Hematopoietic multipotent progenitor cell treated with erythropoietin and hydrocortisone succinate and interleukin-3 and kit ligand, for 4 days (in vitro differentiated cells): ENCODE data around the gene DAPK1.

Experiments used
- DNase-seq: peaks from one replicate; pipeline ENCODE4 v3.0.0-alpha.2; 2015

Gene DAPK1

DNA sequence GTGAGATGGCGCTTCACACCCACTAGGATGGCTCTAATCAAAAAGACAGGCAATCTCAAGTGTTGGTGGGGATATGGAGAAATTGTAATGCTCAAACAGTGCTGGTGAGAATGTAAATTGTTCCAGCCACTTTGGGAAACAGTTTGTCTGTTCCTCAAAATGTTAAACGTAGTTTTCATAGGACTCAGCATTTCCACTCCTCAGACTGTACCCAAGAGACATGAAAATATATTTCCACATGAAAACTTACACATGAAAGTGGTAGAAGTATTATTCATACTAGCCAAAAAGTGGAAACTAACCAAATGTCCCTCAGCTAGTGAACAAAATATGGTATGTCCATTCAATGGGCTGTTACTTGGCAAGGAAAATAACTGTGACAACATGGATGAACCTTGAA lies 120.6 kb downstream of the DAPK1 start:
- DNase-seq, result no peak

GRCh38 chr9:87618931-87619330 lies 121.3 kb downstream of the DAPK1 start:
- DNase-seq, result no peak

GRCh38 chr9:87619346-87619745 lies 121.7 kb downstream of the DAPK1 start:
- no peak for DNase-seq

DNA sequence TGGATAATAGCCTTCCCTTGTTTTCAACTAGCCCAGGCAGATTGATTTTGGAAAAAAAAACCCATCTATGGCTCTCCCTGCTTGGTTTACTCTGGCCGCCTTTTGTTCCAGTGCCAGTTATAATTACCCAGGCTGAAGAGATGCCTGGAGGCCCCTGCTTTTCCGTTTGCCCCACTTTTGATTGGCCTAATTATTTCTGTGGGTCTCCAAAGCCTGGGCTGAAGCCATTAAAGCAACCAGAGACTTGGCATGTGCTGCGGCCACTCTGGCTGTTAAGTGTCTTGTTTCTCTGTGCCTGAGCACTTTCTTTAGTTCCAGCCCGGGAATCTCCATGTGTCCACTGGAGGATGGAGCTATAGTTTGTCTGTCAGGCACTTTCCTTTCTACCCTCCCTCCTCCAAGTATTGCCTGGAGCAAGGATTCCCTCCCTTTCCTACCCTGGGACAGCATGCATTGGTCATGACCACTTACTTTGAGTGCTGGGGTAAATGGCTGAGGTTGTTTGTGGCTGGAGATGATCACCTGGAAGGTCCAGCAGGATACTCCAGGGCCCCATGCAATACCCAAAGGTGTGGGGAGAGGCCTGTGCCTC lies 123.2 kb downstream of the DAPK1 start:
- no peak for DNase-seq

DNA sequence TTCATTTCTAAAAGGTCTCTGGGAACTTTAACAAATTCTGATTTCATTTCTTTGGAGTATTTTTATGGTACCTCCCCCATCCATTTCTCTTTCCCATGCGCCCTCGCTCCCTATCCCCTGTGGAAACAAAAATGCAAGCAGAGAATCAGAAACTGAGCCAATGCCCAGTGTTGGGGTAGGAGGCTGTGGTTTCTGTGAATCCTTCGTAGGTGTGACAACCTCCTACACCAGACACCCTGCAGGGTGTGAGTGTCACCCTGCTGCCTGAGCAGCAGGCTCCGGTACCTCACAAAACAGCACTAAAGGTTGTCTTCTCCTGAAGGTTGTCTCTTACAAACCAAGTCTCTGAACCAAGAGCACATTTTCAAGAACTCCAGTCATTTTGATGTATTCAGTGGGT lies 124.4 kb downstream of the DAPK1 start:
- no peak for DNase-seq

- peak; percentile 49 for DNase-seq
These were observed 125.3 kb downstream of the DAPK1 start for GRCh38 chr9:87622923-87623322.

DNA sequence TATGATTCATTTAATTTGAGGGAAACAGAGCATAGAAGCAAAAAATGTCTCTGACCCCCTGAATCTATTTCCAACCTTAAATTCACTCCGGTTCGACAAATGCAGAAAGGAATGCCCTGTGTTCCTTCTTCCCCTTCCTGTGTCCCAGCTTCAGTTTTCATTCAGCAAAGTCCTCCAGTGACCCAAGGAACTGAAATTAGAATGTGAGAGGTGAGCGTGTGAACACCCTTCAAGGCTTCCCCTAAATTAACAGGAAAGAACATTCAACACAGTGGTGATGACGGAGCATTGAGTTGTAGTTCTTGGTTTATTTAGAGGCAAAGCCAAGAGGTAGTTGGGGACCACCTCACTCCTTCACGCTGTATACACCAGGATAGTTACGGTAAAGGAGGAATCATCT lies 130.7 kb downstream of the DAPK1 start:
- DNase-seq, result no peak

DNA sequence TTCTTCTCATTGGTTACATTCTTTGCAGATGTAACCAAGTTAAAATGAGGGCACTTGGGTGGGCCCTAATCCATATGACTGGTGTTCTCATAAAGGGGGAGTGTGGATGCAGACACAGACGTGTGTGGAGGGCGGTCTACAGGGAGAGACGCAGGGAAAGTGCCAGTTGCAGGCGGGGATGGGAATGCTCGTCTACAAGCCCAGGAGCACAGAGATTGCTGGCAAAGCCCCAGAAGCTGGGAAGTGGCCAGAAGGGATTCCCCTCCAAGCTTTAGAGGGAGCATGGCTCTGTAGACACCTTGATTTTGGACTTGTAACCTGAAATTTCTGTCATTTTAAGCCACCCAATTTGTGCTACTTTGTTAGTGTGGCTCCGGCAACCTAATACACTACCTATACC lies 131.4 kb downstream of the DAPK1 start:
- DNase-seq, result no peak

GRCh38 chr9:87630266-87630665 lies 132.6 kb downstream of the DAPK1 start:
- DNase-seq, result peak; percentile 20

DNA sequence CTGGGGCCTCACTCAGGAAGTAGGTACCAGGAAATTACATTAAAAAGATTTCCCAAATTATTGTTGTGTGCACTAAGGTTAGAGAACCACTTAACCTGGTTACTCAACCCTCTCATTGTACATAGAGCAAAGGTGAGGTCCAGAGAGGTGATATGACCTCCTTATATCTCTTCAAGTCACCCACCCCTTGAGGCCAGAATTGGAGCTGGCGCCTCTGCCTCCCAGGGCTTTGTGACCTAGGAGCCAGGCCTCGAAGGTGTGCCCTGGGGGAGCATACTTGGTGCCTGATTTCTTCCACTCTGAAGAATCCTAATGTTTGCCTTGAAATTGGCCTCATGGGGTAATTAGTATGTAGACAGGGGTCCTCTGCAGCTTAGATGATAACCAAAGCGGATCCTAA lies 133.2 kb downstream of the DAPK1 start:
- DNase-seq, result no peak

GRCh38 chr9:87635656-87636501 lies 138.2 kb downstream of the DAPK1 start:
- DNase-seq, result no peak

DNA sequence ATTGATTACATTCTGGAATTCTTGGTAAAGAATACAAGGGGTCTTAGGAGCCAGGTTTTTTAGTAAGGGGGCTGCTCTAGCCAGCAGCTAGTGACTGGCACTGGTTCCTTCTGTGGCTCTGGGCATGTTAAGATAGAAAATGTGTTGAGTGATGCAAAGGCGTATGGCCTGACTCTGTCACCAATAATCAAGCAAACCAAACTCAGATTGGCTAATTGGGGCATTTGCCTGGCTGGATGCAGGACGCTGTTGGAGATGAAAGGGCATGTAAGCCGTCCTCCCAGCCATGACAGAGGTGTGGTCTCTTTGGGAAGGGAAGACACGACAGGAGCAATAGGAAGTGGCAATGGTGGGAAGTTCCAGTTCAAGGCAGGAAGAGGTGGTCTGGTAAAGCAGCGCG lies 140.6 kb downstream of the DAPK1 start:
- DNase-seq, result no peak

DNA sequence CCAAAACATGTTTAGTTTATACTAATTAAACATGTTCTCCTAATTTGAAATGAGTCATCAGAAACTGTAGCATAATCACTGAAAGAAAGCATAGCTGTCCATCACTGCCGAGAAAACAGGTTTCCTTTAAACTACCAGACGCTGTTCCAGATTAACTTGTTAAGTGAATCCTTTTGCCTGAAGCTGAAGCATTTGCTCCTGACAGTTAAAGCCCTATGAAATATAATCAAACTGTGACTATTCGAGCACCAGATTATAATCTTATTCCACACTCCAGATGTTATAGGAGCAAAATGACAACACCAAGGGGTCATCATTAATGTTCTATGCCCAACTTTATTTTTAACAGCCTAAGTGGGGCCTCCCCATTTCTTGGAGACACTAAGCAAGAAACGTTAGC lies 142.3 kb downstream of the DAPK1 start:
- DNase-seq, result no peak

- no peak for DNase-seq
These were observed 142.7 kb downstream of the DAPK1 start for GRCh38 chr9:87640385-87640795.

DNA sequence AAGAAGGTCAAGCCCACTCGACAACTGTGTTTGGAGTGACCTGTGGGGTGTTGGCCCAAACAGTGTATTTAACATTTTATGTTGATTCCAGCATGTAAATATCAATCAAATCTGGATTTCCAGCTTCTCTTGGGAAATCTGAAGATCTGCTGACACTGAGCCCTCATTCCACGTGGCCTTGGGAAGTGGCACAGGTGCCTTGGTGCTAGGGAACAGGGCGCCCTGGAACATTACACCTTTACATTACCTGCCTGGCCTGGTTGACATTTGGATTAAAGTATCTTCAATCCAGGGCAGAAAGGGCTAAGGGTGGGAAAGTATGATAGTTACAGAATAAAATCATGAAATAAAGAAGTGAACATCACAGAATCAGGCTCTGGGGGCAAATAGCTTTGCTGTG lies 143.4 kb downstream of the DAPK1 start:
- DNase-seq, result no peak

- peak; percentile 47 for DNase-seq
These were observed 144.9 kb downstream of the DAPK1 start for GRCh38 chr9:87642330-87643106.

DNA sequence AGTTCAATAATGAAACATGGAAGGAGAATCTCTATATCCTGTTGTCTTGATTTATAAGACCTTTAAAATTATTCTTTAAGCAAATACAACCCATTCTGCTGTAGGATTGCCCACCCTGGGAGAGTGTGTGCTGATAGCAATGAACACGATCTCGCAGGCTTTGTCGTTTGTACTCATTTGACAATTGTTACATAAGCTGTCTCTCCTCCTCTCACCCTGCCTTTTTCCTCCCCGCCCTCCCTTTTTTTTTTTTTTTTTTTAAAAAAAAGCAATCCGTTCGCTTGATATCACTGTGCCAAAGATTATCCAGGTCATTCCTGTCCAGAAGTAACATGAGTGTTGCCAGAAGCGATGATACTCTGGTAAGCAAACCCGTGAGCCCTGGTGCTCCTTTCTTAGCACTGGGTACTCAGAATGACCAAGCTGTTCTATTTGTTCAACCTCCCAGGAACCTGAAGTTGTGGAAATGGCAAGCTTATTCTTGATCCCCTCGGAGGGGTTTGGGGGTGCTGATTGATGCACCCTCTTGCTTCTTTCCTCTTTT lies 145.5 kb downstream of the DAPK1 start:
- DNase-seq, result no peak

GRCh38 chr9:87643778-87644570 lies 146.3 kb downstream of the DAPK1 start:
- DNase-seq, result no peak

DNA sequence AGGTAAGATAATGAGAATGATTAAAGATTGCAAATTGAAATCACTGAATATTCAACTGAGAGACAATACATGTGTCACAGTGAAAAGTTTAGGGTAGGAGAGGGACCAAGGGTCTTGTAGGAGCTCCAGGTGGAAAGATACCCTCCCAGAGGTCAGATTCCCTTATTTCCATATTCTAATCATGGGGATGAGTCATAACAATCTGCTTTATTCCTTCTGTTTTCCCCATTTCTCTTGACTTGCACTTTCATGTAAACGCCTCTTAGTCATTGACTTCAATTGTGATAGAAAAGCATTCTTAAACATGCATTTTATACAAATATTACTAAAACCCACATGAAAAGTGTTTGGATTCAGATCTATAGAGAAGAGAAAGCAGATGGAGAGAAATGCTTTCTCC lies 147.0 kb downstream of the DAPK1 start:
- no peak for DNase-seq

DNA sequence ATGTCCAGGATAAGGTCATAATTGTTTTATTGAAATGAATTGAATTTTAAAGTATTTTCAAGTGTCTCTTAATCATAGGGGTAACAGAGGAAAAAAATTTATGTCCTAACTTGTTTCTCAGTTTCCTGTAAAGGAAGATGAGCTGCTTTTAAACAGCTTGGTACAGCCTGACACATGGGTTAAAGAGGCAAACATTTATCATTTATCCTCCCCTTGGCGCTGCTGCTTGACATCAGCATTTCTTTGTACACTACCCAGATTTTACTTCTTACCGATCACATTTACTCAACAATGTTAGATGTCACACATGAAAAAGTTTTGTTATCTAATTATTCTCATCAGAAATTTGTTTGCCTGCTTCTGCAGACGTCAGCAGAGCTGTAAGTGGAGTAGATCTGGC lies 148.9 kb downstream of the DAPK1 start:
- DNase-seq, result no peak

DNA sequence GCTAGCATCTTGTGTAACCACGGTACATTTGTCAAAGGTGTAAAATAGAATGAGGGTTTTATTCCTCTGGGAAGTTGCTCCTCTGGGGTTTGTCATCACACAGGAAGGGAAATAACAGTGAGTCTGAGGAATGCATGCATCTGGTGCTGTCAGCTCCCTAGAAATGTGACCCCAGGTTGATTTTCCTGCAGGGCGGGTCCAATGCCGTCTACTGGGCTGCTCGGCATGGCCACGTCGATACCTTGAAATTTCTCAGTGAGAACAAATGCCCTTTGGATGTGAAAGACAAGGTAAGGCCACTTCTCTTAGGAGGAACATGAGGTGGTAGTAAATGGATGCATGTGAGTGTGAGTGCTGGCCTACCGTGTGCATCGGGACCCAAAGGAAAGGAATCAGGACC lies 149.4 kb downstream of the DAPK1 start:
- DNase-seq, result no peak

GRCh38 chr9:87648606-87649005 lies 150.9 kb downstream of the DAPK1 start:
- DNase-seq, result no peak
